NB4 (cell line): ENCODE results near the gene MYH15.

Experiments
- CTCF ChIP-seq: IDR thresholded peaks from one replicate; pipeline ENCODE4 v1.5.1; 2012; ENCODE audit warnings: low read depth, low read length
- MAX ChIP-seq: IDR thresholded peaks from 2 replicates; pipeline ENCODE4 v1.6.1; 2011; ENCODE audit warnings: low read depth, low read length
- POLR2A ChIP-seq: IDR thresholded peaks from 2 replicates; pipeline ENCODE4 v1.6.1; 2011; ENCODE audit warnings: mild to moderate bottlenecking; ENCODE audit not compliant: insufficient read length; ENCODE audit errors: extremely low read depth

GRCh38 chr3:108433928-108434327 is 76.5 kb downstream of the MYH15 start:
- TF ChIP-seq CTCF (no peak), POLR2A (no peak), MAX (no peak)
